BJ (cell line): ENCODE results near the gene MCM8. TPM values are rescaled to one million over a fixed set of nuclear protein-coding genes. Genes with fewer than 3 reads are reported as not detected.

Experiments
- CTCF ChIA-PET: fragments of 350-600 bp; formaldehyde crosslinking; extraction: SDS; loops from one replicate; lab custom pipeline; 2021; ENCODE audit warnings: antibody characterized with exemption, inconsistent platforms; lab: Yijun Ruan, JAX
- POLR2A ChIA-PET: fragments of 300-600 bp; sonication (Branson Sonifier 250); formaldehyde crosslinking; extraction: SDS; loops from one replicate; lab custom pipeline; 2021; ENCODE audit warnings: antibody characterized with exemption; lab: Charles Lee
- DNase-seq: peaks from one replicate; pipeline ENCODE4 v3.0.0-alpha.2; 2011; ENCODE audit warnings: low read depth
- H3K27me3 ChIP-seq: 2 replicates; pipeline ENCODE4 v1.6.0; 2011; ENCODE audit warnings: low read length; ENCODE audit not compliant: control insufficient read depth, insufficient read depth
- H3K36me3 ChIP-seq: 2 replicates; pipeline ENCODE4 v1.5.1; 2011; ENCODE audit warnings: low read length; ENCODE audit not compliant: control insufficient read depth, insufficient read depth
- H3K4me3 ChIP-seq: 2 replicates; pipeline ENCODE4 v1.5.1; 2011; ENCODE audit warnings: low read depth, mild to moderate bottlenecking, control low read depth, low read length
- CTCF ChIP-seq: IDR thresholded peaks from 2 replicates; pipeline ENCODE4 v1.5.1; 2011; ENCODE audit warnings: low read depth, mild to moderate bottlenecking, control low read depth, inconsistent platforms, low read length, moderate library complexity; ENCODE audit not compliant: insufficient read depth
- polyA plus RNA-seq: library from polyadenylated mRNA; depleted of rRNA; stranded (reverse); fragments of >200 nt; gene quantifications from 2 replicates; pipeline ENCODE4 v1.2.3, GENCODE V29; 2011

Gene MCM8
- polyA plus RNA-seq, 1 experiment = 2.7 TPM

DNA sequence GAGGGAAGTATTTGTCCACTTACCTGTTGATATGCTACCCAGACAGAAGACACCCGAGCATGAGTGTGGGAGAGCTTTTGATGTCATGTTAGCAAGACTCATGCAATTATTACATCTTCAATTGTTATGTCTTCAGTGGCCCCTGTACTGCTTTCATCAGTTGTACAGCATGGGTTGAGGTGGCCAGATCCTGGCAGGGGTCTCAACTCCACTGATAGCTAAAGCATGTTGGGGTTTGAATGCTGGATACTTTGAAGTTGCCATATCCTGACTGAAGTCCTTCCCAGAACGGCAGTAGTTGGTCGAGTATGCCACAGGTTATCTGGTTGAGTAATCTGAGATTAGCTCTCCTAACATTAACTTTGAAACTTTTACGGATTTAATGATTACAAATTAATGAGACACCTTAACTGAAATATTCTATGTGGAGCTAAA, 56.7 kb downstream of the MCM8 start:
- TF ChIP-seq CTCF = no peak
- no peak for DNase-seq
- Histone ChIP-seq H3K27me3 (no peaks in the 10 kb centered on the region), H3K36me3 (peaks cover 3% of the 10 kb centered on the region), H3K4me3 (peak overlapping the region; percentile 83)
- CTCF ChIA-PET = interaction anchor here (1.0 kb wide), 1 partner anchor 478 kb away, joined by 3 read pairs; no protein-coding TSS in a partner anchor
- POLR2A ChIA-PET = no interaction called here

GRCh38 chr20:6007529-6008103, 57.2 kb downstream of the MCM8 start:
- DNase-seq = no peak
- Histone ChIP-seq H3K27me3 (no peaks in the 10 kb centered on the region), H3K36me3 (peaks cover 3% of the 10 kb centered on the region), H3K4me3 (peak overlapping the region; percentile 83)
- ChIA-PET CTCF (interaction anchor here (0.9 to 1.7 kb wide), 3 partner anchors 17 to 479 kb away, joined by 3 read pairs; no protein-coding TSS in a partner anchor), POLR2A (no interaction called here)
- TF ChIP-seq CTCF = no peak

DNA sequence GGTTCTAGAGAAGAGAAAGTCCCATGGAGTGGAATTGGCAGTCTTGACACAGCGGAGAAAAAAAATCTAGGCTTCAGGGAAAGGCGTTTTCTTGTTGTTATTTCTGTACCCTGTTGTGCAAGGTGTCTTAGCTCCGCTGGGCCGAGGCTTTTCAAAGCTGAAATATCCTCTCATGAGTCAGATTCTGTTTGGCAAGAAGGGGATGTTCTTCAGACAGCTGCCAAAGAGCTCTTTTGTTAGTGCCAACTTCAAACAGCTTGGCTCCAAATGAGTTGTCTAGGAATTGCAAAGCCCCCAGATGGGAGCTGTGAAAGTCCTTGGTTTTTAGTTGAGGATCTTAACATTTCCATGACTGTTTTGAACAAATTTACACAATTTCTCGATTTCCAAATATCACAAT, 57.8 kb downstream of the MCM8 start:
- DNase-seq = peak; percentile 57
- H3K36me3 ChIP-seq = peaks cover 4% of the 10 kb centered on the region
- CTCF ChIA-PET = interaction anchor here (0.9 to 1.7 kb wide), 2 partner anchors 17 to 46 kb away, joined by 3 read pairs; no protein-coding TSS in a partner anchor
- no peak for TF ChIP-seq CTCF
- no peaks in the 10 kb centered on the region for H3K27me3 ChIP-seq
- POLR2A ChIA-PET = no interaction called here
- H3K4me3 ChIP-seq = no peak overlapping the region

DNA sequence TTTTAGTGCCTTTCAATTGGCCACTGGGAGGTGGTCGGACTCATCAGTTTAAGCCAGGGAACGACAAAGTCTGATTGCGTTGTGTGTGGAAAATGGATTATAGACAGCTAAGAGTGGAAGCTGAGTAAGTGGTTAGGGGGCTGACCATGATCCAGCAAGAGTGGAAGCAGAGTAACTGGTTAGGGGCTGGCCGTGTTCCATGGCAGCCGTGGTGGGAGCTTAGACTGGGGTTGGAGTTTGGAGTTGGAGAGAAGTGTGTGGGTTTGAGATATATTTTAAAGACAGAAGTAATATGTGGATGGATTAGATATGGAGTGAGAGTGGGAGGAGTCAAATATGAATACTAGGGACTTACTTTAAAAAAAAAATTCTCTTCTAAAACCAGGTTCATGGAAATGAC, 61.7 kb downstream of the MCM8 start:
- no peak for DNase-seq
- H3K36me3 ChIP-seq = peaks cover 8% of the 10 kb centered on the region
- no peak for TF ChIP-seq CTCF
- H3K4me3 ChIP-seq = no peak overlapping the region
- no peaks in the 10 kb centered on the region for H3K27me3 ChIP-seq
- ChIA-PET POLR2A (no interaction called here), CTCF (no interaction called here)

DNA sequence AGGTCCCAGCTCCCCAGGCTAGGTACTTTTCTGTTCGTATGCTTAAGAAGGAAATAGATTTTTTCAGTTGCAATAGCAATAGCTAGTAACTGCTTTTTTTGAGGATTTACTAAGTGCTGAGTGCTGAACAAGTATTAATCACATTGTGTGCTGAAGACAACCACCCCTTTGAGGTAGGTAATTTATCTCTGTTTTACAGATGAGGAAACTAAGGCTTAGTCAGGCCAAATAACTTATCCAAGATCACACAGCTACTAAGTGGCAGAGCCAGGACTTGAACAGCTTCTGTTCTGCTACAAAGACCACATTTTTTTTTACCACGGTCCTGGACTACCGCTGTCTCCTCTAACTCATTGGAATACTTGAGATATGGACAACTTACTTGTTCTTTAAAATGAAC, 63.6 kb downstream of the MCM8 start:
- H3K4me3 ChIP-seq = no peak overlapping the region
- no peak for TF ChIP-seq CTCF

More for the DNA sequence above, 63.6 kb downstream of the MCM8 start:
- POLR2A ChIA-PET = no interaction called here
- Histone ChIP-seq H3K36me3 (peaks cover 8% of the 10 kb centered on the region), H3K27me3 (no peaks in the 10 kb centered on the region)
- DNase-seq = no peak
- CTCF ChIA-PET = no interaction called here
